IPS DF 6.9 (cell line): Measurements from ENCODE around the gene ZNF581.

Experiments used
- DNase-seq: peaks from one replicate; pipeline ENCODE4 v3.0.0-alpha.2; 2013; ENCODE audit warnings: low read depth, low spot score
- H3K27ac ChIP-seq: one replicate; pipeline ENCODE4 v1.5.1; 2013; ENCODE audit warnings: low read length, control low read depth
- H3K27me3 ChIP-seq: 2 replicates; pipeline ENCODE4 v1.6.1; 2013; ENCODE audit warnings: mild to moderate bottlenecking, low read length; ENCODE audit not compliant: control insufficient read depth, insufficient read depth
- H3K36me3 ChIP-seq: 2 replicates; pipeline ENCODE4 v1.6.1; 2013; ENCODE audit warnings: low read length; ENCODE audit not compliant: control insufficient read depth, insufficient read depth
- H3K4me1 ChIP-seq: 2 replicates; pipeline ENCODE4 v1.6.1; 2013; ENCODE audit warnings: low read length; ENCODE audit not compliant: control insufficient read depth, insufficient read depth
- H3K4me3 ChIP-seq: 2 replicates; pipeline ENCODE4 v1.5.1; 2013; ENCODE audit warnings: mild to moderate bottlenecking, low read length
- H3K9me3 ChIP-seq: 2 replicates; pipeline ENCODE4 v1.6.1; 2013; ENCODE audit warnings: low read length, inconsistent platforms; ENCODE audit not compliant: control insufficient read depth, insufficient read depth
- WGBS: extraction: QIAGEN DNeasy Blood & Tissue Kit; methylation state at CpG from one replicate; pipeline ENCODE4 v1.1.7; 2013; ENCODE audit warnings: mixed read lengths, missing lambda C conversion rate; ENCODE audit not compliant: insufficient read length, insufficient coverage; 5-methylcytosine and 5-hydroxymethylcytosine counted together

Gene ZNF581

GRCh38 chr19:55642153-55643002 is 1.1 kb upstream of the ZNF581 start:
- WGBS, result no CpG with 5 or more reads among the region's 65 CpGs
- no peaks in the 10 kb centered on the region for H3K9me3 ChIP-seq
- peaks cover 8% of the 10 kb centered on the region for H3K36me3 ChIP-seq
- DNase-seq, result no peak
- 0 out of 2 replicates have a peak, but pooled peaks cover 1% of the 10 kb centered on the region for H3K4me1 ChIP-seq
- no peaks in the 10 kb centered on the region for H3K27me3 ChIP-seq
- H3K27ac ChIP-seq, result no peak overlapping the region
- H3K4me3 ChIP-seq, result peak overlapping the region; percentile 82

- Histone ChIP-seq H3K36me3 (peaks cover 8% of the 10 kb centered on the region), H3K4me3 (peak overlapping the region; percentile 82), H3K4me1 (0 out of 2 replicates have a peak, but pooled peaks cover 4% of the 10 kb centered on the region), H3K9me3 (no peaks in the 10 kb centered on the region), H3K27me3 (no peaks in the 10 kb centered on the region), H3K27ac (no peak overlapping the region)
- no peak for DNase-seq
- no CpG with 5 or more reads among the region's 15 CpGs for WGBS
These were observed 383 bp downstream of the ZNF581 start for GRCh38 chr19:55643887-55644176.

- Histone ChIP-seq H3K27ac (no peak overlapping the region), H3K4me1 (0 out of 2 replicates have a peak, but pooled peaks cover 4% of the 10 kb centered on the region), H3K27me3 (no peaks in the 10 kb centered on the region), H3K4me3 (peak overlapping the region; percentile 82), H3K36me3 (peaks cover 8% of the 10 kb centered on the region), H3K9me3 (no peaks in the 10 kb centered on the region)
- DNase-seq, result no peak
- no CpG with 5 or more reads among the region's 12 CpGs for WGBS
These were observed 863 bp downstream of the ZNF581 start for GRCh38 chr19:55644191-55644833.

- H3K27ac ChIP-seq, result no peak overlapping the region
- no peaks in the 10 kb centered on the region for H3K9me3 ChIP-seq
- H3K4me1 ChIP-seq, result 0 out of 2 replicates have a peak, but pooled peaks cover 3% of the 10 kb centered on the region
- no CpG with 5 or more reads among the region's 28 CpGs for WGBS
- H3K27me3 ChIP-seq, result no peaks in the 10 kb centered on the region
- DNase-seq, result no peak
- peaks cover 8% of the 10 kb centered on the region for H3K36me3 ChIP-seq
- no peak overlapping the region; the same call in 1 of the 2 replicates for H3K4me3 ChIP-seq
These were observed 1.5 kb downstream of the ZNF581 start for GRCh38 chr19:55644842-55645511.

GRCh38 chr19:55645512-55645881 is 2.0 kb downstream of the ZNF581 start:
- Histone ChIP-seq H3K9me3 (no peaks in the 10 kb centered on the region), H3K27ac (no peak overlapping the region), H3K27me3 (no peaks in the 10 kb centered on the region), H3K4me3 (no peak overlapping the region), H3K36me3 (peaks cover 8% of the 10 kb centered on the region), H3K4me1 (0 out of 2 replicates have a peak, but pooled peaks cover 3% of the 10 kb centered on the region)
- no peak for DNase-seq
- no CpG with 5 or more reads among the region's 5 CpGs for WGBS

GRCh38 chr19:55646889-55647731 is 3.7 kb downstream of the ZNF581 start:
- H3K9me3 ChIP-seq, result no peaks in the 10 kb centered on the region
- peaks cover 8% of the 10 kb centered on the region for H3K36me3 ChIP-seq
- H3K4me3 ChIP-seq, result peak overlapping the region; percentile 86; the same call in 1 of the 2 replicates
- H3K4me1 ChIP-seq, result 0 out of 2 replicates have a peak, but pooled peaks cover 3% of the 10 kb centered on the region
- no peaks in the 10 kb centered on the region for H3K27me3 ChIP-seq
- WGBS, result no CpG with 5 or more reads among the region's 14 CpGs
- no peak overlapping the region for H3K27ac ChIP-seq
- no peak for DNase-seq

GRCh38 chr19:55647732-55648584 is 4.5 kb downstream of the ZNF581 start, which contains the start of gene CCDC106:
TSS of gene CCDC106 (plus strand) at chr19:55648212. CDS start at chr19:55649047, 835 bp downstream.
- no peaks in the 10 kb centered on the region for H3K27me3 ChIP-seq
- peaks cover 8% of the 10 kb centered on the region for H3K36me3 ChIP-seq
- DNase-seq, result no peak
- no peak within 1 kb of the TSS for H3K27ac ChIP-seq
- H3K4me3 ChIP-seq, result peak within 1 kb of the TSS; percentile 86
- no CpG with 5 or more reads among the region's 87 CpGs for WGBS
- H3K9me3 ChIP-seq, result no peaks in the 10 kb centered on the region
- 0 out of 2 replicates have a peak, but pooled peaks cover 3% of the 10 kb centered on the region for H3K4me1 ChIP-seq

- DNase-seq, result no peak
- WGBS, result no CpG with 5 or more reads among the region's 25 CpGs
- 0 out of 2 replicates have a peak, but pooled peaks cover 3% of the 10 kb centered on the region for H3K4me1 ChIP-seq
- no peaks in the 10 kb centered on the region for H3K9me3 ChIP-seq
- H3K27ac ChIP-seq, result no peak overlapping the region
- H3K4me3 ChIP-seq, result peak overlapping the region; percentile 86; the same call in 1 of the 2 replicates
- H3K27me3 ChIP-seq, result no peaks in the 10 kb centered on the region
- peaks cover 8% of the 10 kb centered on the region for H3K36me3 ChIP-seq
These were observed 5.3 kb downstream of the ZNF581 start for GRCh38 chr19:55648585-55649267.
